KMS-11 (cell line): Measurements from ENCODE around the gene CCSER1.
"Not testable (repeated sequence)": the region's sequence is repeated elsewhere in the genome, so short reads cannot be mapped to it uniquely, and the experiment has no call there.

Experiments
- H2AFZ ChIP-seq: fragments of 200-600 bp; sonication (generic); 2 replicates; pipeline ENCODE4 v1.6.1; 2016; ENCODE audit warnings: antibody characterized with exemption, mixed run types, low read depth
- H3K27ac ChIP-seq: fragments of 200-600 bp; sonication (generic); 2 replicates; pipeline ENCODE4 v1.6.1; 2016; ENCODE audit warnings: mild to moderate bottlenecking, mixed run types
- H3K27me3 ChIP-seq: fragments of 200-600 bp; sonication (generic); 2 replicates; pipeline ENCODE4 v1.6.1; 2017; ENCODE audit warnings: mild to moderate bottlenecking, low read depth, mixed run types, moderate library complexity; ENCODE audit not compliant: insufficient read depth
- H3K36me3 ChIP-seq: fragments of 200-600 bp; sonication (generic); 2 replicates; pipeline ENCODE4 v1.6.1; 2017; ENCODE audit warnings: mild to moderate bottlenecking, mixed run types; ENCODE audit not compliant: insufficient read depth
- H3K4me1 ChIP-seq: fragments of 200-600 bp; sonication (generic); 2 replicates; pipeline ENCODE4 v1.6.1; 2016; ENCODE audit warnings: mild to moderate bottlenecking, low read depth, mixed run types; ENCODE audit not compliant: poor library complexity, severe bottlenecking
- H3K4me2 ChIP-seq: fragments of 200-600 bp; sonication (generic); 2 replicates; pipeline ENCODE4 v1.7.0; 2016; ENCODE audit warnings: mild to moderate bottlenecking, mixed run types
- H3K4me3 ChIP-seq: fragments of 200-600 bp; sonication (generic); IDR thresholded peaks from 2 replicates; pipeline ENCODE4 v1.6.1; 2017; ENCODE audit warnings: low read depth, low read length, mixed read lengths; ENCODE audit not compliant: insufficient read depth
- H3K79me2 ChIP-seq: fragments of 200-600 bp; sonication (generic); 2 replicates; pipeline ENCODE4 v1.6.1; 2016; ENCODE audit warnings: low read depth, mixed run types; ENCODE audit not compliant: insufficient read depth
- H3K9ac ChIP-seq: fragments of 200-600 bp; sonication (generic); 2 replicates; pipeline ENCODE4 v1.6.1; 2016; ENCODE audit warnings: mild to moderate bottlenecking, mixed run types
- H4K20me1 ChIP-seq: fragments of 200-600 bp; sonication (generic); 2 replicates; pipeline ENCODE4 v1.6.1; 2016; ENCODE audit warnings: mild to moderate bottlenecking, mixed run types; ENCODE audit not compliant: insufficient read depth
- CTCF ChIP-seq: fragments of 200-600 bp; sonication (generic); conservative IDR thresholded peaks from 2 replicates; pipeline ENCODE4 v1.6.1; 2017; ENCODE audit warnings: low read depth, mild to moderate bottlenecking, antibody characterized with exemption, low read length, moderate library complexity, mixed read lengths

CCSER1 gene

GRCh38 chr4:90824266-90825150 lies 697.3 kb downstream of the CCSER1 start:
- Histone ChIP-seq H3K4me3 (no peak overlapping the region), H3K9ac (no peak overlapping the region), H3K36me3 (no peaks in the 10 kb centered on the region), H3K4me1 (no peaks in the 10 kb centered on the region), H2AFZ (no peak overlapping the region), H3K27ac (no peak overlapping the region), H3K27me3 (no peaks in the 10 kb centered on the region), H3K79me2 (no peaks in the 10 kb centered on the region), H3K4me2 (no peak overlapping the region), H4K20me1 (no peaks in the 10 kb centered on the region)
- no peak for TF ChIP-seq CTCF

GRCh38 chr4:90825849-90826248 lies 698.7 kb downstream of the CCSER1 start:
- Histone ChIP-seq H2AFZ (no peak overlapping the region), H3K4me2 (no peak overlapping the region), H3K27me3 (no peaks in the 10 kb centered on the region), H3K27ac (no peak overlapping the region), H3K4me3 (no peak overlapping the region), H4K20me1 (no peaks in the 10 kb centered on the region), H3K36me3 (no peaks in the 10 kb centered on the region), H3K79me2 (no peaks in the 10 kb centered on the region), H3K9ac (no peak overlapping the region), H3K4me1 (no peaks in the 10 kb centered on the region)
- no peak for TF ChIP-seq CTCF

GRCh38 chr4:90833706-90834105 lies 706.5 kb downstream of the CCSER1 start:
- no peak for TF ChIP-seq CTCF
- no peak overlapping the region for H3K4me2 ChIP-seq
- H4K20me1 ChIP-seq: no peaks in the 10 kb centered on the region
- H3K27ac ChIP-seq: no peak overlapping the region
- H3K4me1 ChIP-seq: no peaks in the 10 kb centered on the region
- no peaks in the 10 kb centered on the region for H3K27me3 ChIP-seq
- no peak overlapping the region for H2AFZ ChIP-seq
- H3K9ac ChIP-seq: no peak overlapping the region
- no peak overlapping the region for H3K4me3 ChIP-seq
- H3K79me2 ChIP-seq: no peaks in the 10 kb centered on the region
- no peaks in the 10 kb centered on the region for H3K36me3 ChIP-seq

GRCh38 chr4:90837241-90837640 lies 710.0 kb downstream of the CCSER1 start:
- no peaks in the 10 kb centered on the region for H3K27me3 ChIP-seq
- no peak overlapping the region for H3K4me3 ChIP-seq
- no peak overlapping the region for H2AFZ ChIP-seq
- H3K36me3 ChIP-seq: no peaks in the 10 kb centered on the region
- H3K4me2 ChIP-seq: no peak overlapping the region
- no peak for TF ChIP-seq CTCF
- no peaks in the 10 kb centered on the region for H4K20me1 ChIP-seq
- no peaks in the 10 kb centered on the region for H3K79me2 ChIP-seq
- no peak overlapping the region for H3K9ac ChIP-seq
- H3K27ac ChIP-seq: no peak overlapping the region
- H3K4me1 ChIP-seq: no peaks in the 10 kb centered on the region

GRCh38 chr4:90838859-90839258 lies 711.7 kb downstream of the CCSER1 start:
- H3K4me3 ChIP-seq, H3K27ac ChIP-seq, H3K79me2 ChIP-seq, H3K27me3 ChIP-seq, H2AFZ ChIP-seq, H3K4me1 ChIP-seq, H3K4me2 ChIP-seq, H3K9ac ChIP-seq, H4K20me1 ChIP-seq, H3K36me3 ChIP-seq: not testable (repeated sequence)
